HG02870 (cell line): ENCODE measurements around the gene SAMD4A.
A peak's percentile ranks its signal among the peaks of the same experiment; 100 is the strongest.

ENCODE experiments used
- ATAC-seq: cut with Tn5 transposase; IDR thresholded peaks from one replicate; pipeline ENCODE4 v1.9.1; 2021; ENCODE audit warnings: mild to moderate bottlenecking, moderate library complexity; ENCODE audit not compliant: unreplicated experiment

SAMD4A gene

DNA sequence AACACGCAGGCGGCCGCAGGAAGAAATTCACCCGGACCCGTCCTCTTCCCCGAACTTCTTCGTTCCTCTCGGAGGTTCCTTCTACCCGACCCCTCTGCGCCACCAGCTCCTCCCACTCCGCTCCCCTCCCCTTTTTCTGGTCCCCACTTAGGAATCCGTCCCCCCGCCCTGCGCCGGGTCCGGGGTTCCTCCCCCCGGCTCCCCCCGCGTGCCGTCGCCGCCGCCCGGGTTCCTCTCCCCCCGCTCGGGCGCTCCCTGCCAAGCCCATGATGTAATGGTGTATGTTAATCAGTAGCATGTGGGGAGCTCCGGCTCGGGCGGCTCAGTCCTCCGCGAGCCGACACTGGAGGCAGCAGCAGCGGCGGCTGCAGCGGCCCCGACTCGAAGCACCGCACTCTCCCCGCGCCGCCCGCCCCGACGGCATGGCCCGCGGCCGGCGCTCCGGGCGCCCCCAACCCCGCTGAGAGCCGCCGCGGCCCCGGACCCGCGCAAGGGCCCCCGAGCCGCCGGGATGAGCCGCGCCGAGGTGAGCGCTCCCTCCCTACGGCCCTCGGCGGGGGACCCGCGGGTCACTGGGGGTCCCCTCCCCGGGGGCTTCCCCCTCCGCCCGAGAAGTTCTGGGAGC is 1.0 kb upstream of the SAMD4A start:
- peak; percentile 48 for ATAC-seq

GRCh38 chr14:54567224-54567638 is 303 bp downstream of the SAMD4A start:
- no peak for ATAC-seq

DNA sequence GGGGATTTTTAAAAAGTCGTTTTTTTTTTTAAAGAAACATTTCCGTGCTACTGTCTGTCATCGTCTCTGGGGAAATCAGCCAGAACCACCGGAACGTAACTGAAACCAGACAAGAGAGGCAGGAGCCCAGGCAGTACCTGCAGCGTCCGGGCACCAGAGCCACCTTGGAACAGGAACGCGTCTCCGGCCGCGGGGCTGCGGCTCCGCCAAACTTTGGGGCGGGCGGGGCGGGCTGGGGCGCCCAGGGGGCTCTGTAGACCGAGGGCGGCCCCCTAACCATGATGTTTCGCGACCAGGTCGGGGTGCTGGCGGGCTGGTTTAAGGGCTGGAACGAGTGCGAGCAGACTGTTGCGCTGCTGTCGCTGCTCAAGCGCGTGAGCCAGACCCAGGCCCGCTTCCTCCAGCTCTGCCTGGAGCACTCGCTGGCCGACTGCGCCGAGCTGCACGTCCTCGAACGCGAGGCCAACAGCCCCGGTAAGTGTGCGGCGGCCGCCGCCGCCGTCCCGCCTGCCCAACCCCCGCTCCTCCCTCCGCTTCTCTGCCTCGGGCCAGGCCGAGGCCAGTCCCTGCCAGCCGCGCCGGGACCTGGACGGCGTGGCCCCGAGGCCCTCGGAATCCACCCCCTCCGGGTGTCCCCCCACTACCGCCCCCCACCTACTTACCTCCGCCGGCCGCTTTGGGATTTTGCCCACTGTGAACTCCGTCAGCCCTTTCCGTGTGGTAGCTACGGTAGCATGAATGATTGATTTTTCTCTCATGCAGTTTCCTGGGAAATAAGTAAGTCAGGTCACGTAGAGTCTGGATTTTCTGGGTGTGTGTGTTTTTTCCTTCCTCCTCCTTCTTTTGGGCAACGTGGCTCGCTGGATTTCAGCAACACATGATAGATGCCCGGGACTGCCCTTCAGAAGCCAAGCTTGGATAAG is 972 bp downstream of the SAMD4A start:
- ATAC-seq: no peak

DNA sequence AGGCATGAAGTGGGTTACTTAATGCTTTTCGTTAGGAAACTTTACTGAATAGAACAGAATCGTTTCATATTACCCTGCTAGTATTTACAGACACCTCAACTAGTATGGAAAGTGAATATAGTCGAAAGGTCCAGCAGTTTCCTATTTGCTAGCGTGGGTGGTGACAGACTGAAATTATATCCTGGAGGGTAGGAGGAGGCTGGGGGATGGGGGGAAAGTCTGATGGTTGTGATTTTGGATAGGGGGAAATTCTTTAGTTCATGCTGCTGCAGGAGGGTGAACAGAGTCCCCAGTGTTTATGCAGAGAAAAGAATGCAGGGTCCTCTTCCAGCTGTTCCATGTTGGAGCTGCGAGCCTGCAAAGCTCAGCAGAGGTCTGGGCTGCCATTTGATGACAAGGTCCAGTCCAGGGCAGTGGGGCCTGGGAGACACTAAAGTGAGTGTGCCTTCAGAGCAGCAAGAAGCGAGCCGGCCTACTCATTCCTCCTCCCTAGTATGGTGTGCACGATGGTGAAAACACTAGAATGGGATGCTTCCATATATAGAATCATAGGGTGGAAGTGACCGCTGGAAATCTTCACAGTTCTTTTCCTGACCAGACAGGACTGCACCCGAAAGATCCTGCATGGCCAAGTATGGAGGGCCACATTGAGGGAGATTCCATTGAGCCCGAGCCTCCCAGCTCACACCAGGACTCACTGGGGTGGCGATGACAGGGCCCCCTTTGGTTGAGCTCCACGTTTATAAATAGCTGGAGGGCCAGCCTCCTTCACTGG is 2.1 kb downstream of the SAMD4A start:
- ATAC-seq: no peak

DNA sequence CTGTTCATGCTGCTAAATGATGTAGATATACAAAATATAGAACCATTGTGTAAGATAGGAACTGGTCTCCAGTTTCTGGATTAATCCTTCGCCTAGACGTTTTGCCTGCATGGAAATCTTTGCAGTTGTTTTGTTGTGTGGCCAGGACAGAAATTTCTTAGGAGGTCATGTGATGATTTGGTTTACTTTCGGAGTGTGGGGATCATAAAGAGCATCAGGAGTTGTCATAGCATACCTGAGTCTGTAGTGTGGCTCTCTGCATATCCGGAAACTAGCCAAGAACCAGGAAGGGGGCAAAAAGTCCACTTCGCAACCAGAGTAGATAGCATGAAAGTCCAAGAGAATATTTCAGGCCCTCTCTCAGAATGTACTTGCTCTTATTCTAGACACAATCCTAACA is 3.1 kb downstream of the SAMD4A start:
- no peak for ATAC-seq

DNA sequence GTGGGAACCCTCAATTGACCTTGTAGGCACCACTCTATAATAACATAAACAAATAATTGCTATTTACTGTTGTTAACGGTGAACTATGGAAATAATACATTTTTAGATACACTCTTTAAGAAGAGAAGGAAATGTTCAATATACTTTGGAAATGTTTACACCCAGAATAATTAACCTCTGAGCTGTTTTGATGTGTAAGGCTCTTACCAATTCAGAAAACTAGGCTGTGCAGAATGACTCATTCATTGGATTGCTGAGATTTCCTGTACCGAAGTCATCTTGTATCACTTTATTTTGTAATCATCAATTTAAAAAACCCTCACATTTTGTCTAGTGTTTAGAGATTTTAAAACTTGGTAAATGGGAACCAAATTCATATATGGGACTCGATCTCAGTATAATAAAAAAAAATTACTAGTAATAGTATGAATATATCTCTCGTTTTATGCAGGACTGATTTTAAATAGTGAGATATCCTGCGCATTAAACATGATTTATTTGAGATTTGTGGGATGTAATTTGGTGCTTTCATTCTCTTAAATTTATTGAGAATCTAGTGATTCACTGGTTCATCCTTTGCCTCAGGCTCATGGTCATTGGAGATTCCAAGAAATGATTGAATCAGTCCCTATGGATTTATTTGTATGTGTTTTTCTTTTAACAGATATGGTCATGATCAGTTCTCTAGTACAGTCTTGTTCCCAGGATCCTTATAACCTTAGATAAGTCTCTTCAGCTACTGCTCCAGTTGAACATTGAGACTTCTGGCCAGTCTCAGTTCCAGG is 3.9 kb downstream of the SAMD4A start:
- ATAC-seq: no peak

- no peak for ATAC-seq
Observed at GRCh38 chr14:54572316-54572715, 5.4 kb downstream of the SAMD4A start.

DNA sequence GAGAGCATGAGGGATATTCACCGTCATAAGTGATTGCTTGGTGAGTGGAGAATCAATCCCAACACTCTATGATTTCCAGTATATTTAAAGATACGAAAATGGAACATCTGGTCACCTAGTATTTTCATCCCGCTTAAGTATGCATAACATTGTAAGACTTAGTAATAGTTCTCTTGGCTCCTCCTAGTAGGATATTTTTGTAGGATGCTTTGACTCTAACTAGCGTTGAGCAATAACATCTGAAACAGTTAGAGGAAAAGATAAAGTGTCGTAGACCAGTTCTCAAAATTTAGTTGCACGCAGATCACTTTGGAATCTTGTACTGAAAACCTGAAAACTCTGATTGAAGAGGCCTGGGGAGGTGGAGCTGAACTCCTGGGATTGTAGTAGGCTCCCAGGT is 7.6 kb downstream of the SAMD4A start:
- no peak for ATAC-seq

DNA sequence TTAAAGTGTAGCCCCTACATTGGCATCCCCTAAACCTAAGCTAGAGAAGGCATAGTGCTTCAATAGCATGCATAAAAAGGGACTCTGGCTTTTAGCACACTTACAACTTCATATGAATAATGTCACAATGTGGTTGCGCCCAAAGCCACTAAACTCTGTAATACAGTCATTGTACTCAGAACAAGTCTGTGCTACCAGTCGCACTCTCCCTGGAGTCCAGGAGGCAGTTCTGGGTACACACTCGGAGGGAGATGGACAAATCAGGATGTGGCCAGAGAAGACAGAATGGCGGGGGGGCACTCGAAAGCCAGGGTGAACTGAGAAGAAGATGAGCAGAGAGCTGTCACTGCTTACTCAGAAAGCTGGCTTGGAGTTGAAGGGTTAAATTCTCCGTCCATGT is 10.6 kb downstream of the SAMD4A start:
- ATAC-seq: no peak

DNA sequence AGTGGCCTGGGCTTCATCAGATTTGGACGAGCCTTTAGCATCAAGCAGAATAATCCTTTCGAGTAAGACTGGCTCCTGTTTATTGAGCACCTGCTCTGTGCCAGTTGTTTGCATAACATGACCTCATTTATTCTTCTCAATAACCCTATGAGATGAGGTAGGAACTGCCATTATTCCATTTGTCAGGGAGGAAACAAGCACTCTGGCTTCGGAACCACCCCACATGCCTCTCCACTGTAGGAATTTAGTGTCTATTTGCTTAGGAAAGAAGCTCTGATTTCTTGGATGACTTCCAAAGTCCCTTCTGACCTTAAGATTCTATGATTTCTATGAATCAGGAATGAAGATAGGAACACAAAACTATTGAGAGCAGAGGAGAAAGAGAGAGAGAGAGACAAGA is 11.0 kb downstream of the SAMD4A start:
- ATAC-seq: no peak

DNA sequence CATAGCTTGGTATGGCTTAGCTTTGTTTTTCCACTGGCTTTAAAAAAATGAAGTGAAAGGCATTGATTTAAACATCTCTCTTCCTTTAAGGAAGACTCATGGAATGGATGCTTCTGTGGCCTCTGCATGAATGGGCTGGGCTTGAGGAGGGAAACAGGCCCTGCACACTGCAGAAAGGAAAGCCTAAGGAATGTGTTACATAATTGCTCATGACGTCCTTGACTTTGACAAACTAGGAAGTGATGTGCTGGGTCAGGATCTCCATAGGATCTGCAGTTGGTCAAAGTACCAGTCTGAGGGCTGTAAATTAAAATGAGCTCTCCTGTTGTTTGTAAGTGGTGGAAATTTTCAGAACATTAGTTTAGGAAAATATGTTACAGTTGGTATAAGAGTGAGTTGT is 12.7 kb downstream of the SAMD4A start:
- no peak for ATAC-seq

GRCh38 chr14:54580933-54581332 is 14.0 kb downstream of the SAMD4A start:
- no peak for ATAC-seq

- ATAC-seq: no peak
Observed at GRCh38 chr14:54582334-54582733, 15.4 kb downstream of the SAMD4A start.

- no peak for ATAC-seq
Observed at GRCh38 chr14:54584097-54584496, 17.2 kb downstream of the SAMD4A start.

DNA sequence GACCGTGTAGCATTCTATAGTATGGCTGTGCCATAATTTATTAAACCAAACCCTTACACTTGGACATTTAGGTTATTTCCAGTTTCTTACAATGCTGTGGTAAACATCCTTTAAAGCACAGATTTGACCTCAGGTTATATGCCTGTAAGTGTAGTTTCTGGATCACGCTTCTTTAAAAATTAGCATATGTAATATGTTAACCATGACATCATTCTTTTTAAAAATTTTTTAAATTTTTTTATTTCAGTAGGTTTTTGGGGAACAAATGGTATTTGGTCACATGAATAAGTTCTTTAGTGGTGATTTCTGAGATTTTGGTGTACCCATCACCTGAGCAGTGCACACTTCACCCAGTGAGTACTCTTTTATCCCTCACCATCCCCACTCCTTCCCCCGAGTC is 18.3 kb downstream of the SAMD4A start:
- no peak for ATAC-seq

DNA sequence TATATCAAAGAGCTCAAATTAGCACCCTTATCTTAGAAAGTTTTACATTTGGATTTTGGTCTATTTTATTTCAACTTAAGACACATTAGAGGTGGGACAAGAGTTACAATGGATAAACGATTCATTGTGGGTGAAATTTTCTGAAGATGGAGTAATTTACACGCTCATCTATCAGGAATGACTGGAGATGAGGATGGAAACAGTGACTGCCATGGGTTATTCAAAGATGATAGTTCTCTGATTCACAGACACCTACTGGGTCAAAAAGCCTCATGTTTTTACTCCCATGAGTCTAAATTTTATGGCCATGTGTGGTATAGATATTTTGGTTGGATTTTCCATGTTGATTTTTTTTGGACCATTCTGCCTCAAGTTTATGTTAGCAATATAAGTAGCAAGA is 22.1 kb downstream of the SAMD4A start:
- no peak for ATAC-seq

GRCh38 chr14:54589843-54590242 is 22.9 kb downstream of the SAMD4A start:
- ATAC-seq: no peak

DNA sequence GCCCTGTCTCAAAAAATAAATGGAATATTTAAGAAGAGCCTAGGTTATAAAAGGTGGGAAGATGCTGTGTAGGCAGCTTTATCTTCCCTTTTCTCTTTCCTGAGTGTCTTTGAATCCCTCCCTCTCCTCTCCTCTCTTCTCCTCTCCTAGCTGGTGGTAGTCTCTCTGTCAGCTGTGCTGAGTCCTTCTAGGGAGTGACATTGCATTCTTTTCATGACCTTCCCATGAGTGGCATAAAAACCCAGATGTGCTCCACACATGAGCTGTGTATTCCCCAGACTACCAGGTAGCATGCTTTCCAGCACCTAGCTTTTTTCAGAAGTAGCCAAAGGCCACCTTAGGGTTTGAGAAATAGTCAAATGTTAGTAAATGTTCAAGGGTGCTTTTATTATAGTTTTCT is 23.6 kb downstream of the SAMD4A start:
- ATAC-seq: no peak

GRCh38 chr14:54591461-54591860 is 24.5 kb downstream of the SAMD4A start:
- no peak for ATAC-seq

DNA sequence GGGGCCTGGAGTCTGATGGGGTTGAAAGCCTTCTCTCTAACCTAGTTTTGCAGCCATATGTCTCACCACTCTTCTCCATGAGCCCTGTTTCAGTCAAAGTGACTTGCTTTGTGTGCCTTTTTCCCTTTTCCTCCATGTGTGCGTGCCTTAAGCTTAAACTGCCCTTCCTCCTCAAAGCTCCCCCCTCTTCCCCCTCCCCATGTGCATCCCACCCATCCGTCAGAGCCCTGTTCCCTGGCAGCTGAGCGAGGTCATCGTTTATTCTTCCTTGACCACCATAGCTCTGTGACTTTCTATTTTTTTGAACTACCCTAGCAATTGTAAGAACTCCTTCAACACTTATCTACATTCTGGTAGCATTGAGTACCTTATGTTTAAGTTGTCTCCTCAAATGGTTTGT is 24.9 kb downstream of the SAMD4A start:
- ATAC-seq: no peak

- ATAC-seq: no peak
Observed at GRCh38 chr14:54593860-54594259, 26.9 kb downstream of the SAMD4A start.
